Ascending aorta (tissue), 2 donors: ENCODE results near the gene DNTT. TPM values are rescaled to one million over a fixed set of nuclear protein-coding genes. Genes with fewer than 3 reads are reported as not detected.

Experiments used
- DNase-seq, 2 donors: peaks; one replicate each; pipeline ENCODE4 v3.0.0-alpha.2; 2019; ENCODE audit warnings: low spot score in 2 of 2
- H3K27ac ChIP-seq, 2 donors: fragments of 200-600 bp; sonication (generic); one replicate each; pipeline ENCODE4 v1.5.1; 2016 to 2017; ENCODE audit warnings: mild to moderate bottlenecking in 1 of 2
- H3K27me3 ChIP-seq: fragments of 200-600 bp; sonication (generic); one replicate; pipeline ENCODE4 v1.5.1; 2017
- H3K36me3 ChIP-seq, 2 donors: fragments of 200-600 bp; sonication (generic); one replicate each; pipeline ENCODE4 v1.5.1; 2016
- H3K4me1 ChIP-seq, 2 donors: fragments of 200-600 bp; sonication (generic); one replicate each; pipeline ENCODE4 v1.5.1; 2016 to 2017; ENCODE audit warnings: mild to moderate bottlenecking in 1 of 2
- H3K4me3 ChIP-seq, 2 donors: fragments of 200-600 bp; sonication (generic); one replicate each; pipeline ENCODE4 v1.5.1; 2016 to 2017; ENCODE audit warnings: mild to moderate bottlenecking in 1 of 2
- H3K9me3 ChIP-seq, 2 donors: fragments of 200-600 bp; sonication (generic); one replicate each; pipeline ENCODE4 v1.5.1; 2016
- CTCF ChIP-seq, 3 experiments: fragments of 200-600 bp in 2 of 3; fragments of 450-650 bp in 1 of 3; sonication (generic) in 2 of 3; IDR thresholded peaks; one replicate each; pipeline ENCODE4 v1.5.1; 2016 to 2019; ENCODE audit warnings: antibody characterized with exemption in 3 of 3, mild to moderate bottlenecking in 1 of 3, moderate library complexity in 1 of 3
- intact Hi-C: fragments of 100-400 bp; cut with DNase I; formaldehyde crosslinking; loops from one replicate; pipeline ENCODE4 v1.15.1; 2023
- total RNA-seq: library from RNA; depleted of rRNA; stranded (reverse); fragments of >200 nt; gene quantifications from one replicate; pipeline ENCODE4 v1.1.0, GENCODE V29; 2016

The DNTT gene
- total RNA-seq, 1 donor from 2014 or later: not detected

DNA sequence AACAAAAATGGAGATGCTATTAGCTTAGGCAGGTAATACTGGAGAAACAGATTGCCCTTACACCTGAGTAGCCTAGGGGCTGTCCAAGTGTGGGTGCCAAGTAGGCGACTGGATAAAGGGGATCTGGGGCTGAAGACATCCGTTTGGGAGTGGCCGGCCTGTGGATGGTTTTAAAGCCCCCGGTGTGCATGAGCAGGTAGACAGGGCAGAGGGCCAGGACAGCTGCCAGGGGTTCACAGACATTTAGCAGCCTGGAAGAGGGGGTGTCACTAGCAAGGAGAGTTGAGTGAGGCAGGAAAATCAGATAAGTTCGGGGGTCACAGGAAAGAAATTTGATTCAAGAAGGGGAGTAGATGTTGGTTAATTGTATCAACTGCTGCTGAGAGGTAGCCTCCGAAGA lies 56.1 kb downstream of the DNTT start:
- DNase-seq: no peak
- Histone ChIP-seq H3K27me3 (no peaks in the 10 kb centered on the region), H3K4me3 (no peak overlapping the region), H3K4me1 (no peaks in the 10 kb centered on the region), H3K27ac (no peak overlapping the region), H3K36me3 (no peaks in the 10 kb centered on the region), H3K9me3 (no peaks in the 10 kb centered on the region)
- TF ChIP-seq CTCF (IDR thresholded peaks at IDR 0.05): no peak
- intact Hi-C loops: no loop called here

DNA sequence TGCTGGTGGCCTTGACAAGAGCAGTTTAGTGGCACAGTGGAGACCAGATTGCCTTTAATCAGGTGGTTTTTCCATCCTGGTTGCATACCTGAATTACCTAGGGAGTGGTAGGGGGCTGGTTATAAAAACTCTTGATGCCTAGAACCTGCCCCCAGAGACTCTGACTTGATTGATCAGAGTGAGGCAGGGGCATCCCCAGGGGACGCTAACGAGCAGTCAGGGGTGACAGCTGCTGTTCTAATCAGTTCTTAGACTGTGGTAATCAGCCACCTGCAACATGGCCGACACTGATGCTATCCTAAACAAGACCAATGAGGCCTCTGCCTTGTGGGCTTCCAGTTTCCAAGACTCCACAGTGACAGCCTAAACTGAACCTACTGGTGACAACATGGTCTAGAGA lies 56.5 kb downstream of the DNTT start:
- H3K27ac ChIP-seq: no peak overlapping the region
- H3K36me3 ChIP-seq: no peaks in the 10 kb centered on the region
- TF ChIP-seq CTCF (IDR thresholded peaks at IDR 0.05): no peak
- no peaks in the 10 kb centered on the region for H3K4me1 ChIP-seq
- H3K27me3 ChIP-seq: no peaks in the 10 kb centered on the region
- no peak overlapping the region for H3K4me3 ChIP-seq
- intact Hi-C loops: no loop called here
- no peak for DNase-seq
- no peaks in the 10 kb centered on the region for H3K9me3 ChIP-seq

- no peak for DNase-seq
- Histone ChIP-seq H3K4me1 (peaks cover 0 to 4% of the 10 kb centered on the region in 2 donors), H3K9me3 (no peaks in the 10 kb centered on the region), H3K36me3 (no peaks in the 10 kb centered on the region), H3K4me3 (no peak overlapping the region), H3K27me3 (no peaks in the 10 kb centered on the region), H3K27ac (no peak overlapping the region)
- intact Hi-C loops: no loop called here
- TF ChIP-seq CTCF (IDR thresholded peaks at IDR 0.05): no peak
Measured at GRCh38 chr10:96365571-96365970, 61.3 kb downstream of the DNTT start.

DNA sequence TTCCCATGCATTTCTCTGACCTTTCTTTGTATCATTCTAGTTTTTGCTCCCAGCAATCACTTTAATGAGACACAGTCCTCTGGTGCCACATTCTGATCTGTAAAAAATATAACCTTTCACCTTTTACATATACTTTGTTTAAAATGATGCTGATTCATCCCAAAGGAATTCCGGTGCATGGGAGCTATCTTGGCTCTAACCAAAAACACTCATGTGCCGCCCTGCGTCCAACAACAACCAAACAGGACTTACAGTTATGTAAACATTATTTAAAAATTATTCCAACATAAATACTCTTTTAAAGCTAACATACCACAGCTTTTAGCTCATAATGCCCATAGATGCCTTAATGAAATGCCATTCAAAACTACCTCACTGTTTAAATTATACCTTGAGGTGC lies 62.3 kb downstream of the DNTT start:
- Histone ChIP-seq H3K9me3 (no peaks in the 10 kb centered on the region), H3K27ac (no peak overlapping the region), H3K36me3 (no peaks in the 10 kb centered on the region), H3K4me3 (no peak overlapping the region), H3K27me3 (no peaks in the 10 kb centered on the region), H3K4me1 (peaks cover 0 to 4% of the 10 kb centered on the region in 2 donors)
- intact Hi-C loops: no loop called here
- TF ChIP-seq CTCF (IDR thresholded peaks at IDR 0.05): no peak
- no peak for DNase-seq

DNA sequence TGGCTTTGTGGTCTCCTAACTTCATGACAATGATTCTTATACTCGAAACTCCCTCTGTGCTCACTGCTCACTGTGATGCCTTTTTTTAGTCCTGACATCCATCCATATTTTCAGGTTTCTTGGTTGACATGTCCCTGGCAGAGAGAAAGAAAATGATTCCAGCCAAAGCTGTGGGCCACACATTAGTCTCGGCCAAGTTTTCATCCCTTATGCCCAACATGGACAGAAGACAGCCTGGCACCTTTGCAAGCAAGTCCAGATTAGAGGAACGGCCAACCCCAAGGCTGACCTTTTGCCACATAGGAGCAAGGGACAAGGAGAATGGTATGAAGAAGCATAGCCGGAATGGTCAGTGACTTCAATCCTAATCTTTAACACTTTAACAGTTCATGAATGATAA lies 63.2 kb downstream of the DNTT start:
- intact Hi-C loops: no loop called here
- no peak for TF ChIP-seq CTCF (IDR thresholded peaks at IDR 0.05)
- Histone ChIP-seq H3K4me1 (peaks cover 0 to 4% of the 10 kb centered on the region in 2 donors), H3K27me3 (no peaks in the 10 kb centered on the region), H3K27ac (no peak overlapping the region), H3K36me3 (no peaks in the 10 kb centered on the region), H3K4me3 (no peak overlapping the region), H3K9me3 (no peaks in the 10 kb centered on the region)
- DNase-seq: no peak

DNA sequence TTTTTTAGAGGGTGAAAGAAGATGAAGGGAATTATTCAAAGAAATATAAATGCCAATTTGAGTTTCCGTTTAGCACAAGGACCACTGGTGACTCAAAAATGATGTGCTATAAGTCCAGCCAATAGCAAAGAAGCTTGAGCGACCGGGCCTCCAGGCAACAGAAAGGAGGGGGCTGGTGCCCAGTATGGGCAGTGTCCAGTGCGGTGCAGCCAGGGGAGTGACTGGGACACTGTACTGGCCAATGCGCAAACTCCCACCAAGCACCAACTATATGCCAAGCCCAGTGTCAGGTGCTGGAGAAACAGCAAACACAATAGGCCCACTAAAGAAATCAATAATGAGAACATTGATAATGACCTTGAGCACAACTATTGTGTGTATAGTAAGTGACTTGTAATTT lies 64.7 kb downstream of the DNTT start:
- Histone ChIP-seq H3K27ac (no peak overlapping the region), H3K27me3 (no peaks in the 10 kb centered on the region), H3K9me3 (no peaks in the 10 kb centered on the region), H3K36me3 (no peaks in the 10 kb centered on the region), H3K4me1 (peaks cover 0 to 4% of the 10 kb centered on the region in 2 donors), H3K4me3 (no peak overlapping the region)
- no peak for DNase-seq
- intact Hi-C loops: no loop called here
- TF ChIP-seq CTCF (IDR thresholded peaks at IDR 0.05): no peak
